Epidermal melanocyte (primary cell): Measurements from ENCODE around the gene NPAS3.

Source experiments
- DNase-seq: peaks from one replicate; pipeline ENCODE4 v3.0.0; 2011; ENCODE audit warnings: low spot score; ENCODE audit not compliant: insufficient read length

NPAS3 gene

GRCh38 chr14:33809396-33809981 is 870.8 kb downstream of the NPAS3 start:
- no peak for DNase-seq

DNA sequence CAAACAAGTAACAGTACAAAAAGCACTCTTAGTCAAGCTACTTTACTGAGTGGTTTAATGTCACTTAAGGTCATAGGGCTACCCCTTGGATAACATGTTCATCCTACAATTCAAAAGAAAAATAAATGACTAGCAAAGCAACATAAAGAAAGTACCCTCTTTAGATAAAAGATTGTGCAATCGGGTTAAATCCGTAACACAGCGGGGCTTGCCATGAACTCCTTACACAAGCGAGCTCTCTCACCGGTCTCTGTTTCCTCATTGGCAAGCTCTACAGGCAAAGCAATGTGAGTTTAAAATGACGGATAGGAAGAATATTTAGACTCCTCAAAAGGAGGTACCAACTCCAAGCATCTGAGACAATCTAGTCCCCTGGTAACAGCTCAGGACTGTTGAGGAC is 871.6 kb downstream of the NPAS3 start:
- DNase-seq: no peak

DNA sequence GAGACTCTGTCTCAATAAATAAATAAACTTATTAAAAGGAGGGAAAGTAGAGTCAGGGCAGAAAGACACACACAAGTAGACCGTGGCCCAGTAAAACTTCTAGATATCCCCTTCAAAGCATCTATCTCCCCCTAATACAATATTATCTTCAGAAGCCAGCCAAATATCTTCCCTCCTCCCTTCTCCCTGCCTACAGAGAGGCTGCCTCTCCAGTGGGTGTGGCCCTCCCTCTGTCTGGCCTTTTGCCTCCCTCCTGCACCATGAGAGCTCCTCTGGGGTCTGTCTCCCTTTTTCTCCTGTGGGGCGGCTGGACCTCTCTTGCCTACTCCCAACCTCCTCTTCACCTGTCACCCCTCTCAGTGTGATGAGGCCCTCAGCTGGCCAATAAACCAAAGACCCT is 873.0 kb downstream of the NPAS3 start:
- no peak for DNase-seq

GRCh38 chr14:33812181-33812580 is 873.5 kb downstream of the NPAS3 start:
- no peak for DNase-seq

DNA sequence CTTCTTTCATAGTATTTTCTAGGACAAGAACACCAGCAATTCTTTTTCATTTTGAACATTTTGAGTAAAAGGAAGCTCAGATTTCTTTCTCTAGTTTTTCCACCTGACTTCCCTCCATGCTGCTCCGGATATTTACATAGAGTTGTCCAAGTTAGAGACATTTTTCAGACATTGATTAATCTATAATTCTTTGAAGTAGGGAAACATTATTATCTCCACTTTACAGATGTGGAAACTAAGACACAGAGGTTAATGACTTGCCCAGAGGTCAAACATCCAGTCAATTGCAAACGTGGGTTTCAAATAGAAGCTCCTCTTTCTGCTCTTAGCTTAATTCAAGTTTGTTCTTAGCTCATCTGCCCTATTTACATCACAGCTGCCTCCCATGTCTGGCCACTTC is 873.9 kb downstream of the NPAS3 start:
- DNase-seq: no peak

DNA sequence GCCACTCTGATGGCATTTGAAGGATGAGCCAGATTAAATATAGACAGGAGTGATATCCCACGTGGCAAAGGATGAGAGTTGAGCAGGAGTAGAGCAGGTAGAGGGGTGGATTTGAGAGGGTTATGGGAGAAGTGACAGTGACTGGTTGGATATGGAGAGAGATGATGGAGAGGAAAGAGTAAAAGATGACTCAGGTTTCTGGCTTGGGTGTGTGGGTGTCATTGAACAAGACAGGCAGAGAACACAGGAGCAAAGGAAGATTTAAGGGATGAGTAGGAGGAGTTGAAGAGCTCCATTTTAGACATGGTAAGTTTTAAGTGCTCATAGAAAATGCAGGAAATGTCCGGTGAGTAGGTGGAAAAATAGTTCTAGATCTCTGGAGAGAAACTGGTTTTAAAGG is 875.3 kb downstream of the NPAS3 start:
- DNase-seq: no peak

DNA sequence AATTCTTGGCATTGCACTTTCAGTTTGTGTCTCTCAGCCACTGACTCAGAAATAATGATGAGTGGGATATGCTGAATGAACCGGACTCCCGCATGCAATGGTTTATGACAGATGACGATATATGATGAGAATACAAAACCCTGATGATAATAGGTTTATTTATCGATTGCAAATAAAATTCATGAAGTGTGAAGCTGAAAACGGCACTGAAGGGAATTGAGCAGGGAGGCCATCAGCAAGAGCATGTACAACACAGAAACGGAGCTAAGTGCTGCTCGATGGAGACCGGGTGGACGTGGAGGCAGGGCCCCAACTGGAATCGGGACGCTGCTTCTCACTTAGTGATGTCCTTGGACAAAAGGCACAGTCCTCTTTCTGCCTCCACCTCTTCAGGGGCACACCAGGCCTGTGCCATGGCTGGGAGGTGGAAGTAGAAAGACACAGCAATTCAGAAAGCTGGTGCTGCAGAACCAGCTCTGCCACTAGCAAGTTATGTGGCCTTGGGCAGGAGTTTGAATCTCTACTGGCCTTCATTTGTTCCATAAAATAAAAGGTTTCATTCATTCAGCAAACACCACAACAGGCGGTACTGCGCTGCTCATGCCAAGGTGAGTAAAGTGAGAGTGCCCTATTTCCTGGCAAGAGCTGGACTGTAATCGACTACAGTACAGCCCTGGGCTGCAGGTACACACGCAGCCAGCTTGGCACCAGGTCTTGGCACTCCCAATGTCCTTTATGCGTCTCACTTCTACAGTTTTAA is 895.2 kb downstream of the NPAS3 start:
- DNase-seq: no peak

GRCh38 chr14:33834466-33835260 is 896.0 kb downstream of the NPAS3 start:
- no peak for DNase-seq

GRCh38 chr14:33835261-33835655 is 896.6 kb downstream of the NPAS3 start:
- DNase-seq: no peak

GRCh38 chr14:33835677-33836076 is 897.0 kb downstream of the NPAS3 start:
- no peak for DNase-seq

DNA sequence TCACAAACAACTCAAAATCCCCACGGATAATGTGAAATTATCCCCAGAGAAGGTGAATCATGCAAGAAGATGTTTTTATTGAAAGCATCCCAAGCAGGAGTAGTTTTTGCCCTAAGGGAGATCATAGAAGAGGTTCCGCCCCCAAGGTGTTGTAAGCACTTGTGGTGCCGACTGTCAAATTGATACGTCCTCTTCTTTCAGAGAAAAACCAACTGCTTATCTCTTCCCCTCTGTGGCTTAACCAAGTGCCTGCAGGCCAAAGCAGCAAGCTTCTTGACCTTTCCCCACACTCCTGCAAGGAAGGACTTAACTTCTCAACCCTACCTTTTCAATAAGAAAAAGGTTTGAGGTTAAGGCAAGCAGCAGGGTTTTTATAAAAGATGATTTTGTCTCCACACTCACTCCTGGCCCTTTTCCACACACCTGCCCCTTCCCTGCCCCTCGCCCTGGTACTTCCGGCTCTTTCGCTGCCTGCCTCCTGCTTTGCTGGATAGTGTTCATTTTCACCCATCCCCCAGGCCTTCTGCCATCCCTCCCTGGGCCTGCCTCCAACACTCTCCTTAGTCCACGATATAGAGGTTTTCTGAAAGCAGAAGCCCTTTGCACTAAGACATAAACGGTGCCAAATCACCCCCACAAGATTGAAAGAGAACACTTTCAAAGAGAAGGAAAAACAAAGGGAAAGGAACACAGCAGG is 897.7 kb downstream of the NPAS3 start:
- no peak for DNase-seq

DNA sequence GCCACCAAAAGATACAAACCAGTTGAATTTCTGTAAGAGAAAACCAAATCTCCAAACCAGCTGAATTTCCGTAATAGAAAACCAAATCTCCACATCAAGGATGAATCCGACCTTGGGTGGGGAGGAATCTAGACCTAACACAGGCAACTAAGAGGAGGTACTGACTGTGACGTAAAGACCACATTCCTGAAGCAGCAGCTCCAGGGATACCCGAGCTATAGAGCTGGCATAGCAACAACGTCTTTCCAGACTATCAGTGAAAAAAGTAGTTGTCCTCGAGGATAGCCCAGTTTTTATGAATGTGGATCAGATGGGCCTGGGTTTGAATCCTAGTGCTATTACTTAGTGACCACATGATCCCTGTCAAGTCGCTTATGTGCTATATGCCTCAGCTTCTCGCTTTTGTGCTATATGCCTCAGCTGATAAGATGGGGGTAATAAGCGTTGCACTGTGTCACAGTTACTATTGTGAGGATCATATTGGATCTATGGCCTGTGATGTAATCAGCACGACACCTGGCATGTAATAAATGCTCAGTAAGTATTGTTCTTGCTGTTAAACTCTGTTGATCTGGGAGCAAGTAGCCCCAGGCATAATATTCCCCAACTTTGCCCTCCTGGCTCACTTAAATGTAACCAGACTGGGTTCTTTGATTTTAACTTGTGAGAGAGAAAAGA is 898.4 kb downstream of the NPAS3 start:
- DNase-seq: no peak

DNA sequence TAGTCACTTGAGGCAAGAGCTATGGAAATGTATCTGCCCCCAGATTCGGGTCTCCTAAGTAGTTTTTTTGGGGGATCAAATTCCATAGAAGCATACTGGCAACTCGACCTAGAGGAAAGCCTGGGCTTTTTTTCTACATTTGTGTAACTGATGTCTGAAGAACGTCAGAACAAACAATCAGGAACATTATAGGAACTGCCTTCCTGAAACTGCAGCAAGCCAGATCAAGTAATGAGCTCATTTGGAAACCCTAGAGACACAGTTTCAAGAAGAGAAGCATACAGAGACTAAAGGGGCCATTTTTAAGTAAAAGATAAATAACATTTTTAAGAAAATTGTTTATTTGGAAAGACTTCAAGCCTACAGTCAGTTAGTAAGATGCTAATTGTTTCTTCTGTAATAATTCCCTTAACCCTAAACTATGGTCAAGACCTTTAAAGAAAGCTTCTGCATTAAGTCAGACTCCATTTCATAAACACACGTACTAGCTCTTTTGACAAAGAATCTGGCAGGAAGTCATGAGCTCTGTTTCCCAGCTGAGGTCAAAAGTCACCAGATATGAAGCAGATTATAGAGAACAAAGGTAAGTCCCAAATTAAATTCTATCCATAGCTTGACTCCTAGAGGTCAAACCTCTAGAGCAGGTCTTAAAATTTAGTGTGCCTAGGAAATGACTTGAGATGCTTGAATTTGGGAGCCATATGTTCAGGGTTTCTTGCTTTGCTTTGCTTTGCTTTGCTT is 899.4 kb downstream of the NPAS3 start:
- no peak for DNase-seq

DNA sequence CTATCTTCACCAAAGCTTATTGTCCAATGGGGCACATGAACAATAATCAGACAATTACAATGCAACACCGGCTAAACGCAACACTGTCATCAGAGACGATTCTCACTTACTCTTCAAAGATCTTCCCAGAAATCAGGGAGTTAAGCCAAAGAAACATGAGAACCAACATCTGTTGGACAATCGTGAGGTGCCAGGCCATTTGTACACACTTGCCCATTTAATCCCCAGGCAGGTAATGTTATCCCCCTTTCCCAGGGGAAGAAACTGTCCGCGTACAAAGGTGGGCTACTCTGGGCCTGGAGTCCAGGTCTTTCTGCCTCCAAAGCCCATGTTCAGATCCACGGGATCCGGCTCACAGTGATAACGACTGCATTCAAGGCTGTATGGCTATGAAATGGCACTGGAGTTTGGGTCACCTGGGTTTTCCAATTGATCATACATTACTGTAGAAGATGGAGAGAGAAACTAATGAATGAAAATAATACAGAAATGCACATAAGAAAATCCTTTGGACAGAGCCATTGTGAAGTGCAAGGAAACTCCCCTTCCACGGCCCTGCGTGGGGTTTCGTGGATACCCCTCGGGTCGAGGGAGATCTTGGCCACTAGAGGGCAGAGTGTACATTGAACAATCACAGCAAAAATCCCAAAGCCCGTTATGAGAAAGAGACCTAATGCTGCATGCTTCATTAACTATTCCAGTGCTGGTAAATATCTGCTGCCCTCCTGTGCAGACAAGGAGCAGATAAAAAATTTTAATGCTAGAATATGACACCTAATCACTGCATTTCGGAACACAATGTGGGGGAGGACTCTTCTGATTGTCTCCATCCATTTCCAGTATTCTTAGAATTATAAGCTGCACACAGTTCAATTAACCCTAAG is 900.8 kb downstream of the NPAS3 start:
- peak; percentile 80 for DNase-seq

DNA sequence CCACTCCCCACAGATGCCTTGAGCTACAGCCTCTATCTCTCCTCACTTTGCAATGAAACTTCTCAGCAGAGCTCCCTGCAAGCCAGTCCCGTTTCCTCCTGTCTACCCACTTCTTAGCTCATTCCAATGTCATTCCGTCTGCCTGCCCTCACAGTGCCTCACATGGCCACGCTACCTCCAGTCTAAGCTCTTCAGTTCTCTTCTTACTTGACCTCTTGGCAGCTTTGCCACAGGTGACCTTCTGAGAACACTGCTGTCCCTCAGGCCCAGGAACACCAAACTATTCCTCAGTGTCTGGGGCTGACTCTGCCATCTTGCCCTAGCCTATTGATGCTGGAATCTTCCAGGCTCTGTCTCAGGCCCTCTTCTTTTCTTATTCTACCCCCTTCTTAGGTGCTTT is 902.1 kb downstream of the NPAS3 start:
- DNase-seq: no peak

DNA sequence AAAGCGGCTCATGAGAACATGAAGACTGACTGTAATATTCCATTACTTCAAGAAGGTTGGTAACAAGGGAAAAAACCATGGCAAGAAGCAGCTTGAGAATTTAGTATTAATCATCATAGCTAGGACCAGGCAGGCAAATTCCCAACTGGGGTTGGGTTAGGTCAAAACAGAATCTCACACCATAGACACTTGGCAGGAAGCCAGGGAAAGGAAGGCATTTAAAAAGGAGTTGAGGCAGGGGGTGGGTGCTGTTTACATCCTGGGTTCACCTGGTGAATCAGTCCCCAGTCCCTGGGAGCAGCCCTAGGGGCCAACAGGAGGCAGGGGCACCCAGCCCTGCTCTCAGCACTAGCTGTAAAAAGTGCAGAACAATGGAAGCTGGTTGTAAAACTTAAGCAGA is 903.6 kb downstream of the NPAS3 start:
- no peak for DNase-seq

- no peak for DNase-seq
Measured at GRCh38 chr14:33844118-33844517, 905.4 kb downstream of the NPAS3 start.

GRCh38 chr14:33846100-33846824 is 907.6 kb downstream of the NPAS3 start:
- DNase-seq: no peak

DNA sequence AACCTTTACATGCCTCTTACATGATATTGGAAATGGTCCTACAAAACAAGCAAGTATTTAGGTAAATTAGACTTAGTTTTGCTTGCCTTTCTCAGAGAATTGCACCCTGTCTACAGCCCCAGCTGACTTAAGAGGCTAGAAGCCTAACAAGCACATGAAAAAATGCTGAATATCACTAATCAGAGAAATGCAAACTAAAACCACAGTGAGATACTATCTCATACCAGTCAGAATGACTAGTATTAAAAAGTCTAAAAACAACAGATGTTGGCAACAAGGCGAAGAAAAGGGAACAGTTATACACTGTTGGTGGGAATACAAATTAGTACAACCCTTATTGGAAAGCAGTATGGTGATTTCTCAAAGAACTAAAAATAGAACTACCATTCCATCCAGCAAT is 908.4 kb downstream of the NPAS3 start:
- no peak for DNase-seq
